GM18951 (cell line): ENCODE results near the gene DRGX.

Source experiments
- POLR2A ChIP-seq: IDR thresholded peaks from 4 replicates; pipeline ENCODE4 v1.6.1; 2011; ENCODE audit warnings: mild to moderate bottlenecking; ENCODE audit not compliant: insufficient read length, insufficient read depth; ENCODE audit errors: extremely low read depth
- in situ Hi-C: fragments of 300-500 bp; cut with MboI; formaldehyde crosslinking; loops from one replicate; pipeline ENCODE4 v1.12.0; 2022; ENCODE audit warnings: low sequenced_read_pairs, mixed read lengths, inconsistent platforms; ENCODE audit not compliant: unreplicated experiment

Gene DRGX

DNA sequence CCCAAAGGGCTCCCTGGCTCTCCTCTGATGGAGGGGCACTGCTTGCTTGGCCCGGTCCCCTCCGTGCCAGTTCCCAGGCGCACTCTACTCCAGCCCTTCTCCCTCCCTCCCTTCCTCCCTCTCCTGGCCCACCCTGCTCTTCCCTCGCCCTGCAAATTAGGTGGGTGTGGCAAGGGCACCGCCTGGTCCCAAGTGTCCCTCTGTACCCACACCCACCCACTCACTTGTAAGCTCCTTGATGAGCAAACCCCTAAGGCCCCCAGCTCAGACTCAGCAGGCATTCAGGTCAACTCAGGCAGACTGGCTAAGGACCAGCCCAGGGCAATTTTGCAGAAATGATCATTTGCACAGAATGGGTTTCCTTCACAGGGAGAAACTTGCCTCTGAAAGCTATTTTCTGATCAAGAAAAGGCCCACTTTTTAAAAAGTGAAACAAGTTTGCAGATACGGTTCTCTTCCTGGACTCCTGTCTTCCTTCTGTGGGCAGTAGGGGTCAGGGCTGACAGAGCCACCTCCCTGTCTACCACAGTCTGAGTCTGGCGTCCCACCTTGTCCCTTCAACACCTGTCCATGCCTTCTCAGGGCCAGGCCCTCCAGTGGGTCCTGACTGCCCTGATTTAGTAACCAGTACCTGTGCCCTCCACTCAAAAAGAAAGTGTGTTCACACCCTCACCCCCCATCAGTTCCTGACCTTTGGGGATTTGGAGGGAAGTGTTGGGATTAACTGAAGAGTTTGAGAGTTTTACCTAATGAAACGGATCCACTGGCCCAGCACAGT is 68.7 kb downstream of the DRGX start:
- in situ Hi-C loops: no loop called here
- no peak for TF ChIP-seq POLR2A

DNA sequence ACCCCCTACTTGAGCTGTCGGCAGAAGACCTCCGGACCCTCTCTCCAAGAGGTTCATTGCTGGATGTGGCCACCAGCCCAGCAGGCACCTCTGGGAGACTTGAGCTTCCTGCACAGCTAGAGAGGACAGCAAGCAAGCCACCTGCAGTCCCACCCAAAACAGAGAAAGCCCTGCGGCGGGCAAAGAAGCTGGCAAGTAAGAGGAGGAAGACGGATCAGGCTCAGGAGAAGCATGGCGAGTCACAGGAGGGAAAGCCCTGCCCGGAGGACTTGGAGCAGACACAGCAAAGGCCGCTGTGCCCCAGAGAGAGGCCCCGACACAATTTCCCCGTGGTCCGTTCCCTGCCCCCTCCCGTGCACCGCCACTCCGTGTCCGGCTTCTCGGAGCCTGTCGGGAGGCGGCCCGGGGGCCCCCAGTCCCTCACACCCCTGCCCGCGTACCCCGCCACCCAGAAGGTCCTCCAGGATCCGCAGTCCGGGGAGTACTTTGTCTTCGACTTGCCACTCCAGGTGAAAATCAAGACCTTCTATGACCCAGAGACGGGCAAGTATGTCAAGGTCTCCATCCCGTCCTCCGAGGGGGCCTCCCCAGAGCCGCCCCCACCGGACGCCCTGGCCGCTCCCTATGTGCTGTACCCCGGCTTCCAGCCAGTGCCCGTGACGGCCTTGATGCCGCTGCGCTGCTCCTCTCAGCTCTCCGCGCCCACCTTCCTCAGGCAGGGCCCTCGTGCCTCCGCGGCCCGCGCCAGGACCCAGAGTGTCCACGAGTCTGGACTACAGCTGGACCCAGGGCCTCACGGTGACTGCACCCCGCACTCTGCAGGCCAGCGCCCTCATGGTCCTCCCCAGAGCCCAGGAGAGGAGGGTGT is 69.7 kb downstream of the DRGX start:
- in situ Hi-C loops: no loop called here
- no peak for TF ChIP-seq POLR2A

DNA sequence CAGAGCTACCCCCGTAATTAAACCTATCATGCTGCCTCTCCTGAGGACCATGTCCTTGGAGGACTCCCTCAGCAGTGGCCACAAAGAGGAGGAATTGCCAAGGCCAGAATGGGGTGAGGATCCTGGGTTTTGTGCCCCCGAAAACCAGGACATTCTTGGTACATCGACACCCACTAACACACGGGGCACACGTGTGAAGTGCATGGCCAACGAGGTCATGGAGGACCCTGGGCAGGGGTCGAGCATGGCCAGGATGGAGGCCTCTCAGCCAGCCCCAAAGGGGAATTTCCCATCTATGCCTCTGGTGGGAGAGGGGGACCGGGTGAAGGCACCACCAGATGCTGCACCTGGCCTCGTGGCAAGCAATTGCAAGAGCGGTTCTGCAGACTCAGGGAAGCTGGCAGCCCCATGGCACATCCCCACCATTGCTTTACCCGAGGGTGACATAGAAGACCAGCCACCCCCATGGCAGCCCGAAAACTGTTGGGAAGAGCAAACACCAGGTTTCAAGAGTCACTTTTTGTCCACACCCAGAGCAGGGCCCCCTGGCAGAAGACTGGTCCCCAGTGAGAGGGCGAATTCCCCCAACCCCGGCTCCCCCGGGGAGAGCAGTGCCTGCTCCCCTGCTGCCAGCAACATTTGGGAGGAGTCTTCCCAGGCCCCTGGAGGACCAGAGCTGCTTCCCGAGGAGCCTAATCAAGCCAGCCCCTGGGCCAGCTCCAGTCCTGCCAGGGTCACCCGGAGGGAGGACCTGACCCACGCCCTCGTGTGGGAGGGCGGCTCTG is 70.6 kb downstream of the DRGX start:
- no peak for TF ChIP-seq POLR2A
- in situ Hi-C loops: no loop called here

DNA sequence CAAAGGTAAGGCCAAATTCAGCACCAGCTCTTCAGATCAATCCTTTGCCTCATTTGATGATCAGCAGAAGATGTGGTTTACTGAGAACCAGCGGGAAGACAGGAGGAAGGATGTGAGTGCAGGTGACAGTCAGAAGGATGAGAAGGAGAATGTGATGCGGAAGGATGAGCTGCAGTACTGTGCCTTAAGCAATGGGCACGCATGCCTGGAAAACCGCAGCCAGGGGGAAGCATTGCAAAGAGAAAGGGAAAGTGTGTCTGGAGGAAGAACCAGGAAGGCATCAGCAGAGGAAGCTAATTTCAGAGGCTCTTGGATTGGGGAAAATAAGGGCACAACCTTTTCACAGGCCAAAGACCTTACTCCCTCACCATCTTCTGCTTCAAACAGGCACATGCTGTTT is 71.2 kb downstream of the DRGX start:
- no peak for TF ChIP-seq POLR2A
- in situ Hi-C loops: no loop called here

DNA sequence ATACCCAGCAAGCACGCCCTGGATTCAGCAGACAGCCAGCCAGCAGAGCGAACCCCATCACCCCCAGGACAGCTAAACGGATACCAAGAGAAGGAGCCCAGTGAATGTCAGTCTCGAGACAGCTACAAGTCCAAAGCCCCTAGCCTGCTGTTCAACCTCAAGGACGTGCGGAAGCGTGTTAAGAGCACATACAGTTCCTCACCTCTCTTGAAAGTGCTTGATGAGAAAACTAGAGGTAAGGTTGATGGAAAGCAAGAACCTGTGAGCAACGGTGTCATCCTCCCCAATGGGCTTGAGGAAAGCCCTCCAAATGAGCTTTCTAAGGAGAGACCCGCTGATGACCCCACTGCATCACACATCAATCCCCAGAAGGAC is 72.0 kb downstream of the DRGX start:
- in situ Hi-C loops: no loop called here
- no peak for TF ChIP-seq POLR2A

DNA sequence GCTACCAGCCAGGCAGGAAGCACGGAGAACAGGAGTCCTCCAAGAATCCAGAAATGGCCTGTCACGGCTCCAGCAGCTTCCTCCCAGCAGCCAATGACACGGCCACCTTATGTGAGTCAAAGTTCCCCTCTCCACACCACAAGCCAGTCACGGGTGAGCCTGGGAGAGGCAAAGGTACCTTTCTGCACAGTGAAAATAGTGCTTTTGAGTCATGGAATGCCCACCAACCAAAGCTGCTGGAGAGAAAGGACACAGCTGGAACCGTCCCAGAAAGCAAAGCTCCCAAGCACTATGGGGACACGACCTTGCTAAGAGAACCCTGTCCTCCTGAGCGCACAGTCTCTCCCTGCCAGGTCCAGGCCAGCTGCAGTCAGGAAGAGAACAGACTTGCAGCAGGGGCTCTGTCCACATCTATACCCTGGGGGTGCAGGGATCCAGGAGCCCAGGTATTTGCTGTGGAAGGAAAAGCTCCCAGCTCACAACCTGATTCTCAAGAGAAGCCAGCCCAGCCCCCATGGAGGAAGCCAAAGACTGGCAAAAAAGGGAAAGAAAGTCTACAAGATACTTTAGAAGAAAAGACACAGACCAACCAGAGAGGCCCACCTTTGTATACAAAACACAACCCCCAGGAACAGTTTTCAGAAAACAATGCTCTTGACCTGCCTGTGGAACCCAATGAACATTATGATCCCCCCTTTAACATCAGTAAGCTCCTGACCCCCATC is 72.6 kb downstream of the DRGX start:
- in situ Hi-C loops: no loop called here
- no peak for TF ChIP-seq POLR2A

DNA sequence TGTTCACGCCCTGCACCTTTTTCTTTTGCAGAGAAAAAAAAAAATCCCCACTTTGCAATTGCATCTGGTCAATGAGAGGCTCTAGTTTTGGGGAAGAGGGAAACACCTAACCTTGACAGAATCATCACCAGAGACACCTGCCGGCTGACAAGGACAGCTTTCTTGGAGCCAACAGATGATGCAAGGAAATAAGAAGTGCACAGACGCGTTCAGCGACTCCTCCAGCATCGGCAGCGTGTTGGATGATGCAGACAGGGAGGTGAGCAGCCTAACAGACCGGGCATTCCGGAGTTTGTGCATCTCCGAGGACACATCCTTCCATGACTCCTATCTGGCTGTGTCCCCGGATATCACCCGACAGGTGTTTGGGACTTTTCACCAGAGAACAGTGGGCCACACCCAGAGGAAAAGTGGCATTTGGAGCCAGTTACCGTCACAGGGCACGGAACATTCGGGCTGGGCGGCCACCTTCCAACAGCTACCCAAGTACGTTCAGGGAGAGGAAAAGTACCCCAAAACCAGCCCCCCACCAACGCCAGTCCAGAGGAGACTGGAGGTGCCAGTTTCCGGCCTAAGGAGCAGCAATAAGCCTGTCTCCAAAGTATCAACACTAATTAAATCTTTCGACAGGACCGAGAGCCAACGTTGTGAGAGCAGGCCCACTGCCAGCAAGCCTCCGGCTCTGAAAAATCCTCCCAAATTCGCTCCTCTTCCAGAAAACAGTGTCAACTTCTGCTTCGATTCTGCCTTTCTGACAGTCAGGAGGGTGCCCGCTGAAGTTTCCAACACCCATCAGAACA is 73.3 kb downstream of the DRGX start:
- TF ChIP-seq POLR2A: no peak
- in situ Hi-C loops: no loop called here

DNA sequence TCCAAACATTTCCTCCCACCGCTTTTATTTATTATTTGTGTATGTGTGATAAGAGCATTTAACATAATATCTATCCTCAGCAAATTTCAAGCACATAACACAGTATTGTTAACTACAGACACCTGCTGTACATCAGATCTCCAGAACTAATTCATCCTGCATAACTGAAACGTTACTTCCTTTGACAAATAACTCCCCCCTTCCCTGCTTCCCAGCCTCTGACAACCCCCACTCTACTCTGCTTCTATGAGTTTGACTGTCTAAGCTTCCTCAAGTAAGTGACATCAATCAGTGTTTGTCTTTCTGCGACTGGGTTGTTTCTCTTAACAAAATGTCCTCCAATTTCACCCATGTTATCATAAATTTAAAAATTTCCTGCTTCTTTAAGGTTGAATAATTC is 74.9 kb downstream of the DRGX start:
- no peak for TF ChIP-seq POLR2A
- in situ Hi-C loops: no loop called here

DNA sequence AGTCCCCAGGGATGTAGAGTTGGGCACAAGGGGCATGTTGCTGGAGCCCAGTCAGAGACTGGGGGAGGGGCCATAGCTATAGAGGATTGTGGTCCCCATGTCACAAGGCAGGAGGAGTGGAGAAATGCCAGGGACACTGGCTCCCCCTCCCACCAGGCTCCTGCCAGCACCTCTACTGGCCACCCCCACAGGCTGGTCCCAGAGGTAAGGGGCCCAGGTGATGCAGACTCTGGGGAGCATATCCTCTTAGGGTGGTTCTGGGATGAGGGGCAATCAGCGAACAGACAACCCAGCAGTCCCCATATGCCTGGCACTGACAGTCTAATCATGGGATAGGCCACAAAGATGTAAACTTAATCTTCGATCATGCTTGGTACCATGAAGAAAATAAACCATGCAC is 75.7 kb downstream of the DRGX start:
- TF ChIP-seq POLR2A: no peak
- in situ Hi-C loops: no loop called here

DNA sequence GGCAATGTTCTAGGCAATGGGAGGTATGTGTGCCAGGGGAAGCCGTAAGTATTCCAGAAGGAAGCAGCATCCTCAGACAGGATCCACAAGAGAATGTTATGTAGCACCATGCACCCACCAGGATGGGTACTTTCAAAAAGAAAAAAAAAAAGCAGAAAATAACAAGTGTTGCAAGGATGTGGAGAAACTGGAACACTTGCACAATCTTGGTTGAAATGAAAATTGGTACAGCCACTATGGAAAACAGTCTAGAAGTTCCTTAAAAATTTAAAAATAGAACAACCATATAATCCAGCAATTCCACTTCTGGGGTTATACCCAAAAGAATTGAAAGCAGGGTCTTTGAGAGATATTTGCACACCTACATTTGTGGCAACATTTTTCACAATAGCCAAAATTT is 76.7 kb downstream of the DRGX start:
- no peak for TF ChIP-seq POLR2A
- in situ Hi-C loops: no loop called here

DNA sequence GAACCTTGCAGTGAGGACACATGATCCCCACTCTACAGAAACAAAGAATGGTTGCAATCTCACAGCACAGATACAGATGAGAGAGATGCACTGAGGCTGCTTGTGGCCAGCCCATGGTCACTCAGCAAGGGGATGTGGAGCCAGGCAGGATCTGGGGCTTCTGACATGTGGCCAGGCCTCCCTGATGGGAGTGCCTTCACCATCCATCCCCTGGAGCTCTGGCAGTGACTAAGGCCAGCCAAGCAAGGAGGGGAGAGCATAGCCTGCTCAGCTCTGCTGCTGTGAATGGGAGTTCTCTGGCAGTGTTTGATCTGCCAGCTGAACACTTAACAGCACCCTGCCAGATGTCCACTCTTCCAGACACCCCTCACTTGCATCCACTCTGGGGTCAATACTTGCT is 77.1 kb downstream of the DRGX start:
- in situ Hi-C loops: no loop called here
- TF ChIP-seq POLR2A: no peak

DNA sequence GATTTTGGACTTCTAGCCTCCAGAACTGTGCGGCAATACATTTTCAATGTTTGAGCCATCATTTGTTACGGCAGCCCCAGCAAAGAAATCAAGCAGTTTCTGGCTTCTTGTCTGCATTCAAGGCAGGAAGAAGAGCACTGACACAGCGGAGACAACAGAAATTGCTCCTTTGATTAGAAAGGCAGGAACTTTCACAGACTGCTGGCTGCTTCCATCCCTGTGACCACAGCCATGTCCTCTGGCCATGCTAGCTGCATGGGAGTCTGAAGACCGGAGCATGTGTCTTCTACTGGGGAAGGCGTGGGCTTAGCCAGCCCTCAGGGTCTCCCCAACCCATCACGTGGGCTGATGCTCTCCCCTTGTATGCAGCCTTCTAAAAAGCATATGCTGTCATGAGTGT is 77.9 kb downstream of the DRGX start:
- in situ Hi-C loops: no loop called here
- TF ChIP-seq POLR2A: no peak
